DOHH2 (cell line): Measurements from ENCODE around the gene FOLH1.
"Not testable (repeated sequence)": the region's sequence is repeated elsewhere in the genome, so short reads cannot be mapped to it uniquely, and the experiment has no call there.

Experiments used
- EZH2phosphoT487 ChIP-seq: fragments of 200-600 bp; sonication (generic); IDR thresholded peaks from 2 replicates; pipeline ENCODE4 v1.6.1; 2017; ENCODE audit warnings: borderline replicate concordance, mild to moderate bottlenecking, antibody characterized with exemption, low read length, moderate library complexity, mixed read lengths
- TF ChIP-seq, protein P1 (sequence below): fragments of 200-600 bp; sonication (generic); IDR thresholded peaks from one replicate; pipeline ENCODE4 v1.5.1; 2014; ENCODE audit warnings: antibody characterized with exemption, mild to moderate bottlenecking, low read depth, low read length; ENCODE audit not compliant: poor library complexity, severe bottlenecking

DNA sequence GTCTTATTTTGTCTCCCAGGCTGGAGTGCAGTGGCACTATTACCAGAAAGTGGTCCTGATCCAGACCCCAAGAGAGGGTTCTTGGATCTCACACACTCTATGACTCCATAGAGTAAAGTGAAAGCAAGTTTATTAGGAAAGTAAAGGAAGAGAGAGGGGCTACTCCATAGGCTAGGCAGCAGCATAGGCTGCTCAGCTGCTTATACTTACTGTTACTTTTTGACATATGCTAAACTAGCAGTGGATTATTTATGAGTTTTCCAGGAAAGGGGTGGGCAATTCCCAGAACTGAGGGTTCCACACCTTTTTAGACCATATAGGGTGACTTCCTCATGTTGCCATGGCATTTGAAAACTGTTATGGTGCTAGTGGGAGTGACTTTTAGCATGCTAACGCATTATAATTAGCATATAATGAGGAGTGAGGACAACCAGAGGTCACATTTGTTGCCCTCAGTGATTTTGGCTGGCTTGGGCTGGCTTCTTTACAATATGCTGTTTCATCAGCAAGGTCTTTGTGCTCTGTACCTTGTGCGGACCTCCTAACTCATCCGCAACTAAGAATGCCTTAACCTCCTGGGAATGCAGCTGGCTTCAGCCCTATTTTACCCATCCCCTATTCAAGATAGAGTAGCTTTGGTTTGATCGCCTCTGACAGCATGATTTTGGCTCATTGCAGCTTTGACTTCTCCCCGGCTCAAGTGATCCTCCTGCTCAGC is 42.2 kb upstream of the FOLH1 start:
- TF ChIP-seq, protein P1, sequence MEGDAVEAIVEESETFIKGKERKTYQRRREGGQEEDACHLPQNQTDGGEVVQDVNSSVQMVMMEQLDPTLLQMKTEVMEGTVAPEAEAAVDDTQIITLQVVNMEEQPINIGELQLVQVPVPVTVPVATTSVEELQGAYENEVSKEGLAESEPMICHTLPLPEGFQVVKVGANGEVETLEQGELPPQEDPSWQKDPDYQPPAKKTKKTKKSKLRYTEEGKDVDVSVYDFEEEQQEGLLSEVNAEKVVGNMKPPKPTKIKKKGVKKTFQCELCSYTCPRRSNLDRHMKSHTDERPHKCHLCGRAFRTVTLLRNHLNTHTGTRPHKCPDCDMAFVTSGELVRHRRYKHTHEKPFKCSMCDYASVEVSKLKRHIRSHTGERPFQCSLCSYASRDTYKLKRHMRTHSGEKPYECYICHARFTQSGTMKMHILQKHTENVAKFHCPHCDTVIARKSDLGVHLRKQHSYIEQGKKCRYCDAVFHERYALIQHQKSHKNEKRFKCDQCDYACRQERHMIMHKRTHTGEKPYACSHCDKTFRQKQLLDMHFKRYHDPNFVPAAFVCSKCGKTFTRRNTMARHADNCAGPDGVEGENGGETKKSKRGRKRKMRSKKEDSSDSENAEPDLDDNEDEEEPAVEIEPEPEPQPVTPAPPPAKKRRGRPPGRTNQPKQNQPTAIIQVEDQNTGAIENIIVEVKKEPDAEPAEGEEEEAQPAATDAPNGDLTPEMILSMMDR, result not testable (repeated sequence)
- TF ChIP-seq EZH2phosphoT487, result not testable (repeated sequence)
